ENCODE data around the gene NAT9.

Gene NAT9

GRCh38 chr17:74723891-74724290 lies 52.3 kb downstream of the NAT9 start:
- TF ChIP-seq ZFP3 (CRISPR knock-in tag; IDR thresholded peaks at IDR 0.05) = no peak
- TF ChIP-seq OSR1 (CRISPR knock-in tag; IDR thresholded peaks at IDR 0.05) = no peak
- no peak for TF ChIP-seq GLIS3 (CRISPR knock-in tag; IDR thresholded peaks at IDR 0.05)
- TF ChIP-seq PATZ1 (CRISPR knock-in tag; IDR thresholded peaks at IDR 0.05; ENCODE audit: borderline replicate concordance) = no peak
- no peak for TF ChIP-seq ZNF70 (CRISPR knock-in tag; IDR thresholded peaks at IDR 0.05)
- TF ChIP-seq ISL1 (CRISPR knock-in tag; IDR thresholded peaks at IDR 0.05) = no peak
- no peak for TF ChIP-seq RARB (CRISPR knock-in tag; IDR thresholded peaks at IDR 0.05)
- TF ChIP-seq BACH2 (CRISPR knock-in tag; IDR thresholded peaks at IDR 0.05; ENCODE audit: borderline replicate concordance) = no peak
- ATAC-seq = no peak

DNA sequence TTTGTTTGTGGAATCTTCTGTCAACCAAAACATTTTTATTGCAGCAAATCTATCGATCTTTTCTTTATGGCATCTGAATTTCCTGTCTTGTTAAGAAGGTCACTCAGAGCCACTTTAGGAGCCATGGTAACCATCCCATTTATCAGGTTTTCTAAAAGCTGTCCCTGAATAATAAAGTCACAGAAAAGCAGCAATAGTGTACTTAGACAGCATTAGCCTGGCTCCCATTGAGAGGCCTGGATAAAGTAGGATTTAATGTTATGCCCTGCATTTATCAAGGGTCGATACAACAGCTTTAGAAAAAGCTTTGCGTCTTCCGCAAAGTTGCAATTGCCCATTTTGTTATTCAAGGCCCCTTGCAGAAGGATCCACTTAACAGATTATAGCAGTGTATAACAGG lies 53.4 kb downstream of the NAT9 start:
- ATAC-seq = no peak
- TF ChIP-seq GLIS3 (CRISPR knock-in tag; IDR thresholded peaks at IDR 0.05) (no peak), PATZ1 (CRISPR knock-in tag; IDR thresholded peaks at IDR 0.05; ENCODE audit: borderline replicate concordance) (no peak), SNAI2 (CRISPR knock-in tag; IDR thresholded peaks at IDR 0.05) (no peak), CSRNP3 (CRISPR knock-in tag; IDR thresholded peaks at IDR 0.05) (no peak), ZFP3 (CRISPR knock-in tag; IDR thresholded peaks at IDR 0.05) (no peak), TCF4 (CRISPR knock-in tag; IDR thresholded peaks at IDR 0.05; ENCODE audit: borderline replicate concordance) (no peak), ZNF565 (CRISPR knock-in tag; conservative IDR thresholded peaks at IDR 0.05; ENCODE audit: low read depth) (no peak), BACH2 (CRISPR knock-in tag; IDR thresholded peaks at IDR 0.05; ENCODE audit: borderline replicate concordance) (no peak)
- TF ChIP-seq, protein P1, sequence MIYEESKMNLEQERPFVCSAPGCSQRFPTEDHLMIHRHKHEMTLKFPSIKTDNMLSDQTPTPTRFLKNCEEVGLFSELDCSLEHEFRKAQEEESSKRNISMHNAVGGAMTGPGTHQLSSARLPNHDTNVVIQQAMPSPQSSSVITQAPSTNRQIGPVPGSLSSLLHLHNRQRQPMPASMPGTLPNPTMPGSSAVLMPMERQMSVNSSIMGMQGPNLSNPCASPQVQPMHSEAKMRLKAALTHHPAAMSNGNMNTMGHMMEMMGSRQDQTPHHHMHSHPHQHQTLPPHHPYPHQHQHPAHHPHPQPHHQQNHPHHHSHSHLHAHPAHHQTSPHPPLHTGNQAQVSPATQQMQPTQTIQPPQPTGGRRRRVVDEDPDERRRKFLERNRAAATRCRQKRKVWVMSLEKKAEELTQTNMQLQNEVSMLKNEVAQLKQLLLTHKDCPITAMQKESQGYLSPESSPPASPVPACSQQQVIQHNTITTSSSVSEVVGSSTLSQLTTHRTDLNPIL (CRISPR knock-in tag; IDR thresholded peaks at IDR 0.05; ENCODE audit: low read depth) = no peak
